Liver (tissue), 9 donors: ENCODE results near the gene SGSH. TPM values are rescaled to one million over a fixed set of nuclear protein-coding genes. Genes with fewer than 3 reads are reported as not detected.

Experiments
- DNase-seq: peaks from one replicate; pipeline ENCODE4 v3.0.0-alpha.2; 2017; ENCODE audit warnings: low spot score
- H3K27ac ChIP-seq, 2 donors: one replicate each; pipeline ENCODE4 v1.7.0; 2013; ENCODE audit warnings: inconsistent platforms in 2 of 2, low read length in 2 of 2, control low read depth in 1 of 2, low read depth in 1 of 2, mild to moderate bottlenecking in 1 of 2
- H3K27me3 ChIP-seq, 4 donors: one replicate each; pipeline versions ENCODE4 v1.6.1 to v1.7.0; 2013; ENCODE audit warnings: low read length in 3 of 4, inconsistent platforms in 1 of 4, mild to moderate bottlenecking in 1 of 4, moderate library complexity in 1 of 4; ENCODE audit not compliant: control insufficient read depth in 4 of 4, insufficient read depth in 4 of 4
- H3K36me3 ChIP-seq, 4 donors: one replicate each; pipeline versions ENCODE4 v1.6.1 to v1.7.0; 2013; ENCODE audit warnings: low read length in 3 of 4, mild to moderate bottlenecking in 3 of 4, low read depth in 1 of 4, moderate library complexity in 1 of 4; ENCODE audit not compliant: control insufficient read depth in 4 of 4, insufficient read depth in 3 of 4
- H3K4me1 ChIP-seq, 4 donors: one replicate each; pipeline versions ENCODE4 v1.6.1 to v1.7.0; 2013; ENCODE audit warnings: low read length in 3 of 4, mild to moderate bottlenecking in 3 of 4, moderate library complexity in 1 of 4; ENCODE audit not compliant: control insufficient read depth in 4 of 4, insufficient read depth in 4 of 4
- H3K4me3 ChIP-seq, 3 donors: one replicate each; pipeline versions ENCODE4 v1.6.1 to v1.7.0; 2013; ENCODE audit warnings: low read length in 3 of 3, control low read depth in 1 of 3, low read depth in 1 of 3, mild to moderate bottlenecking in 1 of 3
- H3K9ac ChIP-seq, 2 donors: one replicate each; pipeline ENCODE4 v1.7.0; 2013; ENCODE audit warnings: low read length in 2 of 2, mild to moderate bottlenecking in 2 of 2, moderate library complexity in 2 of 2, control low read depth in 1 of 2, low read depth in 1 of 2
- H3K9me3 ChIP-seq, 4 donors: one replicate each; pipeline versions ENCODE4 v1.6.1 to v1.7.0; 2013; ENCODE audit warnings: low read length in 3 of 4; ENCODE audit not compliant: control insufficient read depth in 4 of 4
- EGR1 ChIP-seq, 2 donors: IDR thresholded peaks; 2 replicates each; pipeline ENCODE4 v1.6.1; 2016 to 2018; ENCODE audit warnings: antibody characterized with exemption in 2 of 2, low read depth in 2 of 2
- FOXA1 ChIP-seq: IDR thresholded peaks from 2 replicates; pipeline ENCODE4 v1.6.1; 2016; ENCODE audit warnings: antibody characterized with exemption
- FOXA2 ChIP-seq: IDR thresholded peaks from 2 replicates; pipeline ENCODE4 v1.6.1; 2016; ENCODE audit warnings: antibody characterized with exemption
- GABPA ChIP-seq, 2 donors: IDR thresholded peaks in 1 of 2; conservative IDR thresholded peaks in 1 of 2; 2 replicates each; pipeline ENCODE4 v1.6.1; 2016; ENCODE audit warnings: antibody characterized with exemption in 2 of 2, mild to moderate bottlenecking in 1 of 2, moderate library complexity in 1 of 2
- HNF4A ChIP-seq, 2 donors: conservative IDR thresholded peaks; 2 replicates each; pipeline ENCODE4 v1.6.1; 2016; ENCODE audit warnings: antibody characterized with exemption in 2 of 2, mild to moderate bottlenecking in 2 of 2
- JUND ChIP-seq, 2 donors: IDR thresholded peaks; 2 replicates each; pipeline ENCODE4 v1.6.1; 2016; ENCODE audit warnings: antibody characterized with exemption in 2 of 2
- MAX ChIP-seq: IDR thresholded peaks from 2 replicates; pipeline ENCODE4 v1.6.1; 2016; ENCODE audit warnings: antibody characterized with exemption
- NR2F2 ChIP-seq: IDR thresholded peaks from 2 replicates; pipeline ENCODE4 v1.6.1; 2016; ENCODE audit warnings: antibody characterized with exemption
- RAD21 ChIP-seq, 2 donors: IDR thresholded peaks; 2 replicates each; pipeline ENCODE4 v1.6.1; 2016; ENCODE audit warnings: antibody characterized with exemption in 2 of 2, mild to moderate bottlenecking in 2 of 2
- REST ChIP-seq: IDR thresholded peaks from 2 replicates; pipeline ENCODE4 v1.6.1; 2016; ENCODE audit warnings: antibody characterized with exemption, mild to moderate bottlenecking
- RXRA ChIP-seq, 2 donors: IDR thresholded peaks; 2 replicates each; pipeline ENCODE4 v1.6.1; 2017 to 2018; ENCODE audit warnings: antibody characterized with exemption in 2 of 2, mild to moderate bottlenecking in 1 of 2
- SP1 ChIP-seq: IDR thresholded peaks from 2 replicates; pipeline ENCODE4 v1.6.1; 2018; ENCODE audit warnings: antibody characterized with exemption, mild to moderate bottlenecking
- YY1 ChIP-seq: IDR thresholded peaks from 2 replicates; pipeline ENCODE4 v1.6.1; 2016; ENCODE audit warnings: antibody characterized with exemption, mild to moderate bottlenecking
- ZBTB33 ChIP-seq: IDR thresholded peaks from 2 replicates; pipeline ENCODE4 v1.6.1; 2016; ENCODE audit warnings: antibody characterized with exemption
- WGBS: extraction: QIAGEN DNeasy Blood & Tissue Kit; methylation state at CpG from one replicate; pipeline ENCODE4 v1.1.7; 2013; 5-methylcytosine and 5-hydroxymethylcytosine counted together
- polyA plus RNA-seq, 2 donors: library from polyadenylated mRNA; stranded (reverse) in 1 of 2; unstranded in 1 of 2; fragments of 200-250 nt in 1 of 2; fragments of >200 nt in 1 of 2; fragmentation: Nextera tagmentation in 1 of 2; extraction: Ambion mirVana in 1 of 2; gene quantifications; one replicate each; pipeline versions ENCODE4 v1.2.1 to v1.2.3, GENCODE V29; 2013 to 2015
- total RNA-seq, 2 donors: library from RNA; depleted of rRNA; stranded (reverse); fragments of >200 nt; gene quantifications; one replicate each; pipeline ENCODE4 v1.2.3, GENCODE V29; 2014
- TF ChIP-seq, protein P1 (sequence below): IDR thresholded peaks from 2 replicates; pipeline ENCODE4 v1.6.1; 2016; ENCODE audit warnings: antibody characterized with exemption
- donor health status: healthy.
- donor health status: healthy.
- donor health status: healthy.
- donor health status: healthy.
- donor health status: healthy.

Gene SGSH
- total and polyA plus RNA-seq, 4 donors: 5.8 to 19.8 (median 12.9) TPM

DNA sequence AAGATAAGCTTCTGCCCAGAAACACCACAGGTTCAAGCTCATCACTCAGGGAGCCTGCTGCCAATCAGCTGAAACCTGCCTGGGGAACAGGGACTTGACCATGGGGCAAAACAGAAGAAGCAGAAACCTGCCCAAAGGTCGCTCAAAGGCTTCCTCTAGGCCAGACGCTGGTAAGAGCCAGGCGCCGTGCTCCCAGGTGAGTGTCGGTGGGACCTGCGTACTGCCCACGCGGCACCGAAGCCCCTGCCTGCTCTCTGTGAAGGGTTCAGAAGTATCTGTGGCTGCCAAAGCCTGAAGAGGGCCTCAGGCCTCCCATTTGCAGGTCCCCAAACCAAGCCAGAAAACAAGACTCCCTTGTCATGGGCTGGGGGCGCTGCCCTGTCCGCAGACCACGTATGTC, 10.4 kb downstream of the SGSH start:
- 89% methylated on average over 12 of the region's 12 CpGs for WGBS
- Histone ChIP-seq H3K27ac (no peak overlapping the region), H3K4me3 (no peak overlapping the region), H3K9ac (no peak overlapping the region), H3K4me1 (no peaks in the 10 kb centered on the region), H3K9me3 (no peaks in the 10 kb centered on the region), H3K36me3 (peaks cover 2 to 43% (median 17%) of the 10 kb centered on the region in 4 donors), H3K27me3 (no peaks in the 10 kb centered on the region)
- TF ChIP-seq SP1 (no peak), EGR1 (IDR thresholded peaks at IDR 0.05; ENCODE audit: low read depth in 2 of 2) (no peak), NR2F2 (no peak), REST (no peak), JUND (IDR thresholded peaks at IDR 0.05) (no peak), RAD21 (IDR thresholded peaks at IDR 0.05) (no peak), MAX (no peak), GABPA (IDR thresholded peaks at IDR 0.05 in 1 of 2, conservative IDR thresholded peaks at IDR 0.05 in 1 of 2) (no peak)
- no peak for DNase-seq

DNA sequence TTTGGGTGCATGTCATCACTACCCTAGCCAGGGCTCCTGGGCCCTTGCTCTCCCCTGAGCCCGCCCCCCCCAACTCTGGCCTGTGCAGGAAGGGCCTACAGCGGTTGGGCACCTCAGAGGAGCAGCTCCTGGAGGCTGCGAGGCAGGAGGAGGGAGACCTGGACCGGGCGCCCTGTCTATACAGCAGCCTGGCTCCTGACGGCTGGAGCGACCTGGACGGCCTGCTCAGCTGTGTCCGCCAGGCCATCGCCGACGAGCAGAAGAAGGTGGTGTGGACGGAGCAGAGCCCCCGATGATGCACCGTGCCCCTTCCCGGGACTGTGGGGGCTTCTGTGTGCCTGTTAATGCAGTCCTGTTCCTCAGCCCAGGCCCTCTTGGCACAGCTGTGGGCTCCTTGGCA, 12.1 kb downstream of the SGSH start:
- WGBS: 96% methylated on average over 16 of the region's 16 CpGs
- Histone ChIP-seq H3K4me1 (no peaks in the 10 kb centered on the region), H3K4me3 (no peak overlapping the region), H3K27ac (no peak overlapping the region), H3K36me3 (peaks cover 0 to 38% (median 17%) of the 10 kb centered on the region in 4 donors), H3K27me3 (no peaks in the 10 kb centered on the region), H3K9me3 (no peaks in the 10 kb centered on the region), H3K9ac (no peak overlapping the region)
- TF ChIP-seq, protein P1, sequence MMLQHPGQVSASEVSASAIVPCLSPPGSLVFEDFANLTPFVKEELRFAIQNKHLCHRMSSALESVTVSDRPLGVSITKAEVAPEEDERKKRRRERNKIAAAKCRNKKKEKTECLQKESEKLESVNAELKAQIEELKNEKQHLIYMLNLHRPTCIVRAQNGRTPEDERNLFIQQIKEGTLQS: no peak
- TF ChIP-seq ZBTB33 (no peak), MAX (no peak), YY1 (no peak), NR2F2 (no peak), FOXA2 (no peak), RXRA (IDR thresholded peaks at IDR 0.05) (no peak), RAD21 (IDR thresholded peaks at IDR 0.05) (no peak), HNF4A (conservative IDR thresholded peaks at IDR 0.05) (no peak), FOXA1 (no peak)
- no peak for DNase-seq
